Neuron (in vitro differentiated cells): ENCODE data around the gene CCDC33.

Experiments
- H2AFZ ChIP-seq: one replicate; pipeline ENCODE4 v1.6.1; 2013; ENCODE audit warnings: low read depth, mild to moderate bottlenecking, inconsistent platforms, low read length, moderate library complexity
- H3K27me3 ChIP-seq: one replicate; pipeline ENCODE4 v1.6.1; 2013; ENCODE audit warnings: low read length; ENCODE audit not compliant: insufficient read depth
- H3K36me3 ChIP-seq: one replicate; pipeline ENCODE4 v1.6.1; 2013; ENCODE audit warnings: low read length; ENCODE audit not compliant: insufficient read depth
- H3K4me1 ChIP-seq: one replicate; pipeline ENCODE4 v1.6.1; 2013; ENCODE audit warnings: low read length; ENCODE audit not compliant: insufficient read depth
- H3K4me3 ChIP-seq: 2 replicates; pipeline ENCODE4 v1.5.1; 2013; ENCODE audit warnings: mild to moderate bottlenecking, low read length, moderate library complexity
- H3K9me3 ChIP-seq: one replicate; pipeline ENCODE4 v1.6.1; 2013; ENCODE audit warnings: low read length

Gene CCDC33

GRCh38 chr15:74374648-74375302 lies 138.6 kb downstream of the CCDC33 start:
- H3K27me3 ChIP-seq, result peaks cover 31% of the 10 kb centered on the region
- peaks cover 8% of the 10 kb centered on the region for H3K4me1 ChIP-seq
- H3K4me3 ChIP-seq, result peak overlapping the region; percentile 60
- H2AFZ ChIP-seq, result peak overlapping the region; percentile 75
- no peaks in the 10 kb centered on the region for H3K9me3 ChIP-seq
- H3K36me3 ChIP-seq, result no peaks in the 10 kb centered on the region

- Histone ChIP-seq H3K27me3 (peaks cover 30% of the 10 kb centered on the region), H3K4me3 (no peak overlapping the region), H3K4me1 (peaks cover 8% of the 10 kb centered on the region), H3K36me3 (no peaks in the 10 kb centered on the region), H3K9me3 (no peaks in the 10 kb centered on the region), H2AFZ (no peak overlapping the region)
Observed at GRCh38 chr15:74375303-74375693, 139.2 kb downstream of the CCDC33 start.

GRCh38 chr15:74376226-74376625 lies 140.1 kb downstream of the CCDC33 start:
- no peaks in the 10 kb centered on the region for H3K9me3 ChIP-seq
- no peak overlapping the region for H3K4me3 ChIP-seq
- peaks cover 21% of the 10 kb centered on the region for H3K27me3 ChIP-seq
- H2AFZ ChIP-seq, result no peak overlapping the region
- no peaks in the 10 kb centered on the region for H3K36me3 ChIP-seq
- peaks cover 8% of the 10 kb centered on the region for H3K4me1 ChIP-seq

GRCh38 chr15:74376825-74377581 lies 140.9 kb downstream of the CCDC33 start:
- H3K9me3 ChIP-seq, result no peaks in the 10 kb centered on the region
- peaks cover 13% of the 10 kb centered on the region for H3K27me3 ChIP-seq
- H2AFZ ChIP-seq, result no peak overlapping the region
- peaks cover 8% of the 10 kb centered on the region for H3K4me1 ChIP-seq
- H3K36me3 ChIP-seq, result no peaks in the 10 kb centered on the region
- no peak overlapping the region for H3K4me3 ChIP-seq

DNA sequence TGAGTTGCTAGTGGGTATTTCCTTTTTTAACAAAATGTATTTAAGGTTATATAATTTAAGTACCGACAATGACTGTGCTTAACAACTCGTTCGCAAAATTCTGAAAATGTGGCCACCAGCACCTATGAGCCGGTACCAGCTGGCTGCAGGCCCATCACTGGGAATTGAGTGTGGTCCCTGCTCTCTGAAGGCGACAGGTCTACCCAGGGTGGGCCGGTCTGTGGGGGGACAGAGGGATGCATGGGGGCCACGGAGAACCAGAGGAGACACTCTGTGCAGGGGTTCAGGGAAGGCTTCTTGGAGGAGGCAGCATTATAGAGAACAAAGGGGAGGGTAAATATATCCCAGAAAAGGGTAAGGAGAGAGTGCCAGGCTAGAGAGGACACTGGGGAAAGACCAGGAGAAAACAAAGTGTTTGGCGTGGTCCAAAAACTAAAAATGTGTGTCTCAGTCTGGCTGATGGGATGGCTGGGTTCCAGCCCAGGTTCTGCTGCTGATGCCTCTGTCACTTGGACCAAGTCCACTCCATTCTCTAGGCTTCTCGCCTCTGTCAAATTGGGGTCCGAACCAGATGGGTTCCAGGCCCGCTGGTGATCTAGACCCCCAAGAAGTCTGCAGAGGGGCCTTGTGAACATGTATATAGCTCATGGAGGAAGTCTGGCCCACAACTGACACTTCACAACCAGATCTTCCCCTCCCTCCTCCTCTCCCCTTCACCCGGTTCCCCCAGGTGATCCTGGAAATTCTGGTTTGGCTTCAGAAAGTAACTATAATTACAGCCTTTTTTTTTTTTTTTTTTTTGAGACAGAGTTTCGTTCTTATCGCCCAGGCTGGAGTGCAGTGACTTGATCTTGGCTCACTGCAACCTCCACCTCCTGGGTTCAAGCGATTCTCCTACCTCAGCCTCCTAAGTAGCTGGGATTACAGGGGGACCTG lies 142.0 kb downstream of the CCDC33 start:
- no peak overlapping the region for H3K4me3 ChIP-seq
- peaks cover 9% of the 10 kb centered on the region for H3K27me3 ChIP-seq
- H3K4me1 ChIP-seq, result peaks cover 8% of the 10 kb centered on the region
- H3K36me3 ChIP-seq, result no peaks in the 10 kb centered on the region
- H3K9me3 ChIP-seq, result no peaks in the 10 kb centered on the region
- H2AFZ ChIP-seq, result no peak overlapping the region

DNA sequence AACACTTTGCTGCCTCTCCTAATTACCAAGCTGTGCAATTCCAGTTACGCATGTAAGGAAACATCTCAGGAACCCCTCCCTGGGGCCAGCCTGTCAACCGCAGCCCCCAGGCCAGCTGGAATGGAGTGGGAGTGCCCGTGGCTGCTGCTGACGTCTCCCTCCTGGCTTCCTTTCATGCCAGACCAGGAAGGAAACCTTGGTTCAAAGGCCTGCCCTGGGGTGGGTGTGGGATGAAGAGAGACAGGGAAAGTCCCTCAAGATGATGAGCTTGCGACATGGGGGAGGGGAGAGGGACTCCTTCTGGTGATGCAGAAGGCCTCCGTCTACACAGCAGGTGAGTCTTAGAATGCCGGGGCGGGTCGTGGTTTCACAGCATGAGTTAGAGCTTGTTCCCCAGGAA lies 142.7 kb downstream of the CCDC33 start:
- no peak overlapping the region for H2AFZ ChIP-seq
- no peak overlapping the region for H3K4me3 ChIP-seq
- peaks cover 11% of the 10 kb centered on the region for H3K27me3 ChIP-seq
- H3K36me3 ChIP-seq, result no peaks in the 10 kb centered on the region
- peaks cover 5% of the 10 kb centered on the region for H3K4me1 ChIP-seq
- no peaks in the 10 kb centered on the region for H3K9me3 ChIP-seq

GRCh38 chr15:74380361-74381189 lies 144.4 kb downstream of the CCDC33 start:
- no peaks in the 10 kb centered on the region for H3K4me1 ChIP-seq
- no peak overlapping the region for H3K4me3 ChIP-seq
- no peak overlapping the region for H2AFZ ChIP-seq
- H3K36me3 ChIP-seq, result no peaks in the 10 kb centered on the region
- H3K27me3 ChIP-seq, result peaks cover 13% of the 10 kb centered on the region
- H3K9me3 ChIP-seq, result no peaks in the 10 kb centered on the region

- Histone ChIP-seq H3K4me1 (no peaks in the 10 kb centered on the region), H3K9me3 (no peaks in the 10 kb centered on the region), H3K27me3 (peaks cover 13% of the 10 kb centered on the region), H3K4me3 (no peak overlapping the region), H3K36me3 (no peaks in the 10 kb centered on the region), H2AFZ (no peak overlapping the region)
Observed at GRCh38 chr15:74381190-74381453, 145.0 kb downstream of the CCDC33 start.

DNA sequence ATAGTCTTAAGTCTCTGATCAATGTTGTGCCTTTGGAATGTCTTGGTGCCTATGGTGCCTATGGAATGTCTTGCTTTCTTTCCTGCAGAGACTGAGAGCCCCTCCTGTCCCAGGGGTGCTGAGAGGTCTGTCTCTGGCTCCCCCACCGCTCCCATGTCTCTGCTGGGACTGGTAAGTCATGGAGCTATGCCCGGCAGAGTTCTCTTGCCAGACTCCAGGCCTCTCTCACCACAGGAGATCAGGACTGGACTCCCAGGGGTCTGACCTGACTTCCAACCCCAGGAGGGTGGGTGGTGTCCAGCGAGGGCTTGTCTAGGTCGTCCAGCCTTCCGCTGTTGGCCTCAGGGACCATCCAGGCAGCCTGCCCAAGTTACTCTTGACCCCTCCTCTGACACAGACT lies 145.4 kb downstream of the CCDC33 start:
- H3K27me3 ChIP-seq, result peaks cover 13% of the 10 kb centered on the region
- no peaks in the 10 kb centered on the region for H3K36me3 ChIP-seq
- no peak overlapping the region for H2AFZ ChIP-seq
- no peaks in the 10 kb centered on the region for H3K4me1 ChIP-seq
- H3K9me3 ChIP-seq, result no peaks in the 10 kb centered on the region
- H3K4me3 ChIP-seq, result no peak overlapping the region

GRCh38 chr15:74382004-74382816 lies 146.1 kb downstream of the CCDC33 start:
- Histone ChIP-seq H3K4me3 (no peak overlapping the region), H3K27me3 (peaks cover 13% of the 10 kb centered on the region), H3K36me3 (no peaks in the 10 kb centered on the region), H3K4me1 (peaks cover 2% of the 10 kb centered on the region), H3K9me3 (no peaks in the 10 kb centered on the region), H2AFZ (no peak overlapping the region)

- no peaks in the 10 kb centered on the region for H3K36me3 ChIP-seq
Observed at GRCh38 chr15:74383286-74383685, 147.2 kb downstream of the CCDC33 start.

More at GRCh38 chr15:74383286-74383685, 147.2 kb downstream of the CCDC33 start:
- Histone ChIP-seq H2AFZ (no peak overlapping the region), H3K4me3 (no peak overlapping the region), H3K9me3 (no peaks in the 10 kb centered on the region), H3K4me1 (peaks cover 2% of the 10 kb centered on the region), H3K27me3 (peaks cover 11% of the 10 kb centered on the region)
